Right renal pelvis (tissue), 4 donors: ENCODE data around the gene RBM19. TPM values are rescaled to one million over a fixed set of nuclear protein-coding genes. Genes with fewer than 3 reads are reported as not detected.

ENCODE experiments used
- DNase-seq, 4 donors: peaks; one replicate each; pipeline ENCODE4 v3.0.0-alpha.2; 2013; ENCODE audit warnings: low read depth in 4 of 4, low spot score in 3 of 4, missing footprints in 1 of 4
- polyA plus RNA-seq, 4 donors: library from polyadenylated mRNA; unstranded; fragments of 120-200 nt; gene quantifications; one replicate each; pipeline ENCODE4 v1.2.1, GENCODE V29; 2013; ENCODE audit not compliant: insufficient read length in 4 of 4

Gene RBM19
- polyA plus RNA-seq, 4 donors, result 23.3 to 28.1 (median 27.0) TPM

DNA sequence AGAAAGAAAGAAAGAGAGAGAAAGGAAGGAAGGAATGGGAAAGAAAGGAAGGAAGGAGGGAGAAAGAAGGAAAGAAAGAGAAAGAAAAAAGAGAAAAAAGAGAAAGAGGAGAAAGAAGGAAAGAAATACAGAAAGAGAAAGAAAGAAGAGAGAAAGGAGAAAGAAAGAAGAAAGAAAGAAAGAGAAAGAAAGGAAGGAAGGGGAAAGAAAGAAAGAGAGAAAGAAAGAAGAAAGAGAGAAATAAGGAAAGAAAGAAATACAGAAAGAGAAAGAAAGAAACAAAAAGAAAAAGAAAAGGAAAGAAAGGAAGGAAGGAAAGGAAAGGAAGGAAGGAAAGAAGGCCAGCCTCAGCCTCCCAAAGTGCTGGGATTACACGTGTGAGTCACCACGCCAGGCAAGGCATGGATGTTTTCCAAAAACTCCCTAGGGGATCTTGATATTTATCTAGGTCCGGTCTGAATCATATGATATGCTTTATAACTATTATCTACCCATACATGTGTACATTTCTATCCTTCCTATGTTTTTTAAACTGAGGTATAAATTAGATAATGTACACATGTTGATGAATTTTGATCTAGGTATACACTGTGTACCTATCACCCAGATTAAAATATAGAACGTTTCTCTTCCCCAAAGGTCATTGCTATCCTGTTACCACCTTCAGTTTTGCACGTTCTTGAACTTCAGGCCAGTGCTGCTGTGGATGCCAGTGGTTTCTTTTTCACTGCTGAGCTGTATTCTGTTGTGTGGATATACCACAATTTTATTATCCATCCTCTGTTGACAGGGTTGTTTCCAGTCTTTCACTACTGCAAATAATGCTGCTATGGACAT, 177.9 kb downstream of the RBM19 start:
- DNase-seq, result no peak

DNA sequence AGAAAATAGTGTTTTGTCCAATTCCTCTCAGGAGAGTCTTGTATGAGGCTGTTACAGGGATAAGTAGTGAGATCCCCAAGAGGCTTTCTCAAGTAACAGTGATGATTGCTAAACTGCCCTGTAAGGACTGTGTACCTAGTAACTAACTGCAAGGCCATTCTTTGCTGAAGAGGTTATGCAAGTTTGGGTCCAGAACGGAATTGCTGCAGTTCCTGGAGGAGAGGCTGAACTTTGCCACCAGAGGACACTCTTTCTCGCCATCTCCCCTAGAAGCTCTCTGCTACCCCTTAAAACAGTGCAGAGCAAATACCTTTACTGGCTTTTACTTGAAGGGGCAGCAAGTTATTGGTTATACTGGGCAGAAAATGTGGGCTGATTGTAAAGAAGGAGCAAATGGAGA, 180.0 kb downstream of the RBM19 start:
- DNase-seq, result no peak

DNA sequence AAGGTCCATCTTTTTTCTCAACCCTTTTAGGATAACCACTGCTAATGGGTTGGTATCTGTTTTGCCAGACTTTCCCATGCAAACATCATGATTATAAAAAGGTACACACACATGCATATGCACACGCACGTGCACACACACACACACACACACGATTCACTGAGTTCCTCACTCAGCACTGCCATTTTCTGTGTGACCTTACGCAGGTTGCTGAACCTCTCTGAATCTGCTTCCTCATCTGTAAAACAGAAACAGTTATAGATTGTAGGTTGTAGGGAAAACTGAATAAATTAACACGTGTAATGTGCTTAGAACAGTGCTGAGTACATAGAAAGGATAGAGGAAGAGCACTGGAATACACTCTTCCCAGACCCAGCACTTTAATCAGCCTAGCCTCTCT, 182.3 kb downstream of the RBM19 start:
- no peak for DNase-seq

DNA sequence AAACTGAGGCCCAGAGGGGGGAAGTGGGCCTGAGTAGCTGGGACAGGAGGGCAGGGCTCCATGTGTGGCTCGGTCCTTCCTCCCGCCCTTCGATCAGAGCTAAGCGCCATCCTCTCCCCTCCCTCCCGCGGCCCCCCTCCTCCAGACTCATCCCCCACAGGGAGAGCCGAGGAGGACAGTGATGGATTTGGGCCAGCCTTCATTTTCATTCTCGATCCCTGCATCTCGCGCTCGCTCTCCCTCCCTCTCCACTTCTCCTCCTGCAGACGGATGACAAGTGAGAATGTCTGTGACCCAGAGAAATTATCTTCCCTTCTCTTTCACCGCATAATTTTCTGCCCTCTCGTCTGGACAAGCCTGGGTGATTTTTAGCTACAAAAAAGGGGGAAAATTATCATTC, 183.3 kb downstream of the RBM19 start:
- no peak for DNase-seq

DNA sequence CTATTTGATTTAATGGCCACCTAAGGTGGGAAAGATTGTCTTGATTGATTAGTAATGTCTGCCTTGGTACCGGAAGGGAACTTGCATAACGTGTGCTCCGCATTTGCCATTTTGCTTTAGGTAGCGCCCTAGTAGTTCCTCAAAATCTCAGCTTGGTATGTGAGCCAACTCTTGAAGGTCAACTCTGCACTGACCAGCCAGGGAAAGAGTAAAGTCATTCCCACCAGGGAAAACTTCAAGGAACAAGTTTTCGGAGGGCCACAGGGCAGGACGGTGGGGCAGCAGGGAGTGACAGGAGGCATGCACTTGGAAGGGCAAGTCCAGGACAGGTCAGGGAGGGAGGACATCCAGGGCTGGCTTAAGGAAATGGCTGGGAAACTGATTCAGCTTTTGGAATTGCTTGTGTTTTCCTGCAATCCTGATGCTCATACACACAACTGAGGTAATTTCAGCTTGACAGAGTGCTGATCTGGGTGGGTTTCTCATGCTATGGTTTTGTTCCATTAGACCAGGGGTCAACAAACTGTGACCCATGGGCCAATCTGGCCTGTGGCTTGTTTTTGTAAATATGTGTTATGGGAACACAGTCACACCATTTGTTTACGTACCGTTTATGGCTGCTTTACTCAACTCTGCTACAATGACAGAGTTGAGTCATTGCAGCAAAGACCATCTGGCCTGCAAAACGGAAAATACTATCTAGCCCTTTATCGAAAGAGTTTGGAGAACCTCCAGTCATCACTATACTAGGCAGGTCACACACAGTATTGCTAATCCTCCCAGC, 184.5 kb downstream of the RBM19 start:
- DNase-seq, result no peak

- no peak for DNase-seq
Measured at GRCh38 chr12:113779774-113780173, 186.4 kb downstream of the RBM19 start.

DNA sequence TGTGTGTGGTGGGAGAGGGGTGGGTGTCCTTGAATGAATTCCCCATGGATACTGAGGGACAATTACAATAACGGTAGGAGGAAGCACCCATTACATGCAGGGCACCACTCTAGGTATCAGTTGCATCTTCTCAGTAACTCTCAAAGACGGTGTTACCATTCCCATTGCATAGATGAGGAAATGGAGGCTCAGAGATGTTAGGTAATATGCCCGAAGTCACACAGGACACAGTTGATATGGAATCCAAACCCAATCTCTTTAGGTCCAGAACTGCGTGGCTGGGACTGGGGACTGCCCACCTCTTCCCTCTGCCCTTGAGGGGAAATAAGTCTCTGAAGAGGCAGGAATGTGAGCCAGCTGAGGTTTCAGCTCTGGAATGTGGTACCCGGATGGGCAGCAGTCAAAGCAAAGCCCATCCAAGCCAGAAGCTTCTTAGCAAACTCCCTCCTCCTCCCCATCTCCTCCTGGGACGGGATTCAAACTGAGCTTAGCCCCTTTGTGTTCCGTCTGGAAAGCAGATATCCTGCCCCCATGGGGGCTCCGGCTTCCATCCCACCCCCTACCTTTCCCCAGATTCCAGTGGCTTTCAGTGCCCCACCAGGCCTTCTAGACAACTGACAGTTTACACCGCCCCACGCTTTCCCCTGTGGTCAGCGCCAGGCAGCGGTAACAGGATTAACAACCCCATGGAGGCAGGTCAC, 187.5 kb downstream of the RBM19 start:
- DNase-seq, result no peak

- no peak for DNase-seq
Measured at GRCh38 chr12:113777751-113778150, 188.4 kb downstream of the RBM19 start.

DNA sequence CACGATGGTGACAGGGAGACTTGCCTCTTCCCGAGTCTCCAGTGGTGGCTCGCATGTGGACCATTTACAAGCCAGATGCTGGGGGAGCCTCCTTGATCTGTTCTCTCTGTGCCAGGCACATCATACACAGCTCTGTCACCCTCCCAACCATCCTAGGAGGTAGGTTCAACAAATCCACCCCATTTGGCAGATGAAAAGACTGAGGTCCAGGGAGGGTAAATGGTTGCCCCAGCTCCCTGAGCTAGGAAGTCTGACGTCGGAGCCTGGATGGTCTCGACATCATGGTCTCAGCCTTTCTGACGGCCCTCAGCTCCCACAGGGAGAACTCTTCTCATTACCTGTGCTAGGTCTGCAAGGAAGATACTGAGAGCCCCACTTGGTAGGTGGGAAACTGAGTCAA, 189.6 kb downstream of the RBM19 start:
- no peak for DNase-seq

GRCh38 chr12:113774526-113774925, 191.6 kb downstream of the RBM19 start:
- DNase-seq, result no peak

GRCh38 chr12:113772505-113773030, 193.6 kb downstream of the RBM19 start:
- no peak for DNase-seq

- no peak for DNase-seq
Measured at GRCh38 chr12:113770389-113770865, 195.7 kb downstream of the RBM19 start.

DNA sequence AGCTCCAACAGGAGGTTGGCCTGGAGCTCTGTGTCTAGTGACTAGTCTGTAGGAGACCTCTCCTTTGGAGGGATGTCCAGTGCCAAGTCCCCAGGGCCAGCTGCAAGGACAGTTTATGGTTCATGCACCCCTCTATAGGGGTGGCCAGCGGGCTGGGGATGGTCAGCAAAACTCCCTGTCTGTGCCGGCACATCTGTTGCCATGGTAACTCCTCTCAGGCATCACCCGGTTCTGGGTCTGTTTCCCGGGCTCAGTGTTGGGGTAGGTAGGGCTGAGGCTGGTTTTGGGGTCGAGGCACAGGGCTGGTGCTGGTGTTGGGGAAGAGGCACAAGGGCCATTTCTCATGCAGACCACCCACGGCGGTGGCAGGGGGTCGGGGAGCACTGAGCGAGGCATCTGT, 196.8 kb downstream of the RBM19 start:
- DNase-seq, result no peak

- no peak for DNase-seq
Measured at GRCh38 chr12:113768850-113769249, 197.3 kb downstream of the RBM19 start.

- DNase-seq, result no peak
Measured at GRCh38 chr12:113766879-113767878, 198.9 kb downstream of the RBM19 start.
